H9 (cell line): ENCODE results near the gene CNNM3. TPM values are rescaled to one million over a fixed set of nuclear protein-coding genes. Genes with fewer than 3 reads are reported as not detected.

ENCODE experiments used
- DNase-seq: peaks from one replicate; pipeline ENCODE4 v3.0.0-alpha.2; 2017
- H2AFZ ChIP-seq: one replicate; pipeline ENCODE4 v1.6.1; 2013; ENCODE audit warnings: mild to moderate bottlenecking, low read length, control low read depth, moderate library complexity
- H2AK5ac ChIP-seq: 2 replicates; pipeline ENCODE4 v1.6.1; 2013; ENCODE audit warnings: low read length, control low read depth, mixed read lengths; ENCODE audit not compliant: insufficient read length
- H2BK120ac ChIP-seq: one replicate; pipeline ENCODE4 v1.6.1; 2013; ENCODE audit warnings: low read depth, mild to moderate bottlenecking, low read length, control low read depth, inconsistent platforms; ENCODE audit not compliant: poor library complexity, severe bottlenecking
- H2BK12ac ChIP-seq: 2 replicates; pipeline ENCODE4 v1.6.1; 2013; ENCODE audit warnings: low read length, control low read depth, mixed read lengths, low read depth; ENCODE audit not compliant: insufficient read length
- H2BK15ac ChIP-seq: 2 replicates; pipeline ENCODE4 v1.6.1; 2013; ENCODE audit warnings: low read depth, low read length, control low read depth
- H2BK20ac ChIP-seq: one replicate; pipeline ENCODE4 v1.6.1; 2013; ENCODE audit warnings: low read depth, mild to moderate bottlenecking, low read length, control low read depth, inconsistent platforms; ENCODE audit not compliant: poor library complexity, severe bottlenecking
- H2BK5ac ChIP-seq: 2 replicates; pipeline ENCODE4 v1.6.1; 2013; ENCODE audit warnings: low read length, control low read depth, mixed read lengths; ENCODE audit not compliant: insufficient read length
- H3K14ac ChIP-seq: 2 replicates; pipeline ENCODE4 v1.6.1; 2013; ENCODE audit warnings: low read length, control low read depth; ENCODE audit not compliant: insufficient read depth
- H3K18ac ChIP-seq: 2 replicates; pipeline ENCODE4 v1.6.1; 2013; ENCODE audit warnings: low read depth, mild to moderate bottlenecking, mixed read lengths, low read length, control low read depth; ENCODE audit not compliant: insufficient read length
- H3K23ac ChIP-seq: 2 replicates; pipeline ENCODE4 v1.6.1; 2013; ENCODE audit warnings: low read length, control low read depth, mixed read lengths, low read depth; ENCODE audit not compliant: insufficient read length
- H3K23me2 ChIP-seq: 2 replicates; pipeline ENCODE4 v1.6.1; 2013; ENCODE audit warnings: low read depth, mild to moderate bottlenecking, mixed read lengths, low read length, control low read depth; ENCODE audit not compliant: insufficient read length, poor library complexity, severe bottlenecking
- H3K27ac ChIP-seq: 2 replicates; pipeline ENCODE4 v1.5.1; 2013; ENCODE audit warnings: low read length, control low read depth, mixed read lengths, low read depth; ENCODE audit not compliant: insufficient read length
- H3K27me3 ChIP-seq: 2 replicates; pipeline ENCODE4 v1.6.1; 2013; ENCODE audit warnings: low read length, control low read depth, inconsistent platforms; ENCODE audit not compliant: insufficient read depth
- H3K4ac ChIP-seq: 2 replicates; pipeline ENCODE4 v1.6.1; 2013; ENCODE audit warnings: low read depth, mild to moderate bottlenecking, control low read depth, inconsistent platforms, low read length, moderate library complexity
- H3K4me1 ChIP-seq: 2 replicates; pipeline ENCODE4 v1.6.1; 2013; ENCODE audit warnings: low read length, control low read depth, inconsistent platforms; ENCODE audit not compliant: insufficient read depth
- H3K4me2 ChIP-seq: 2 replicates; pipeline ENCODE4 v1.6.1; 2013; ENCODE audit warnings: low read length, control low read depth, mixed read lengths; ENCODE audit not compliant: insufficient read length, insufficient read depth
- H3K56ac ChIP-seq: 2 replicates; pipeline ENCODE4 v1.6.1; 2013; ENCODE audit warnings: low read depth, mild to moderate bottlenecking, mixed read lengths, low read length, control low read depth; ENCODE audit not compliant: insufficient read length
- H3K79me1 ChIP-seq: 2 replicates; pipeline ENCODE4 v1.6.1; 2013; ENCODE audit warnings: low read depth, mild to moderate bottlenecking, moderate library complexity, low read length, control low read depth, inconsistent platforms; ENCODE audit not compliant: insufficient read depth, poor library complexity, severe bottlenecking
- H3K79me2 ChIP-seq: 2 replicates; pipeline ENCODE4 v1.6.1; 2013; ENCODE audit warnings: low read length, control low read depth, inconsistent platforms; ENCODE audit not compliant: insufficient read depth
- H3K9ac ChIP-seq: 2 replicates; pipeline ENCODE4 v1.6.1; 2013; ENCODE audit warnings: low read length, control low read depth, mixed read lengths; ENCODE audit not compliant: insufficient read length; ENCODE audit errors: extremely low read depth
- H3K9me3 ChIP-seq: one replicate; pipeline ENCODE4 v1.6.1; 2013; ENCODE audit warnings: low read depth, low read length, inconsistent platforms; ENCODE audit not compliant: control insufficient read depth
- H3T11ph ChIP-seq: one replicate; pipeline ENCODE4 v1.6.1; 2013; ENCODE audit warnings: mild to moderate bottlenecking, low read length, control low read depth, inconsistent platforms
- H4K20me1 ChIP-seq: one replicate; pipeline ENCODE4 v1.6.1; 2013; ENCODE audit not compliant: control insufficient read depth, insufficient read length, insufficient read depth
- H4K5ac ChIP-seq: 2 replicates; pipeline ENCODE4 v1.6.1; 2013; ENCODE audit warnings: low read depth, mild to moderate bottlenecking, mixed read lengths, low read length, control low read depth; ENCODE audit not compliant: insufficient read length
- H4K8ac ChIP-seq: replicated peaks from 2 replicates; pipeline ENCODE4 v1.6.1; 2013; ENCODE audit warnings: low read length, control low read depth, mixed read lengths, low read depth; ENCODE audit not compliant: insufficient read length
- H4K91ac ChIP-seq: 2 replicates; pipeline ENCODE4 v1.6.1; 2013; ENCODE audit warnings: low read depth, mild to moderate bottlenecking, moderate library complexity, mixed read lengths, low read length, control low read depth; ENCODE audit not compliant: insufficient read length
- H3K27ac Mint-ChIP-seq, 3 experiments: 2 replicates in 2 of 3; 3 replicates in 1 of 3; pipeline ENCODE4 v1.8.0; 2020 to 2021; ENCODE audit warnings: mixed read lengths in 3 of 3, mild to moderate bottlenecking in 1 of 3, moderate library complexity in 1 of 3
- H3K27me3 Mint-ChIP-seq: 2 replicates; pipeline ENCODE4 v1.8.0; 2021; ENCODE audit warnings: low read depth, mild to moderate bottlenecking, moderate library complexity, mixed read lengths
- H3K36me3 Mint-ChIP-seq, 3 experiments: 2 replicates in 2 of 3; 3 replicates in 1 of 3; pipeline ENCODE4 v1.8.0; 2020 to 2021; ENCODE audit warnings: low read depth in 3 of 3, mixed read lengths in 3 of 3; ENCODE audit not compliant: insufficient read depth in 1 of 3
- H3K4me1 Mint-ChIP-seq, 2 experiments: 2 replicates each; pipeline ENCODE4 v1.8.0; 2020; ENCODE audit warnings: mixed read lengths in 2 of 2
- H3K4me3 Mint-ChIP-seq, 2 experiments: 2 replicates in 1 of 2; 3 replicates in 1 of 2; pipeline ENCODE4 v1.8.0; 2020 to 2021; ENCODE audit warnings: mild to moderate bottlenecking in 2 of 2, mixed read lengths in 2 of 2, moderate library complexity in 1 of 2
- H3K9me3 Mint-ChIP-seq, 2 experiments: 2 replicates in 1 of 2; 3 replicates in 1 of 2; pipeline ENCODE4 v1.8.0; 2020; ENCODE audit warnings: mild to moderate bottlenecking in 2 of 2, mixed read lengths in 2 of 2, moderate library complexity in 1 of 2
- WGBS: extraction: QIAGEN DNeasy Blood & Tissue Kit; methylation state at CpG from one replicate; pipeline ENCODE4 v1.1.7; 2013; ENCODE audit warnings: missing lambda C conversion rate, low lambda C conversion rate, mixed read lengths; ENCODE audit not compliant: insufficient read length; ENCODE audit errors: extremely low coverage; 5-methylcytosine and 5-hydroxymethylcytosine counted together
- total RNA-seq: library from RNA; stranded (reverse); gene quantifications from 2 replicates; pipeline ENCODE4 v1.2.1, GENCODE V29; 2021
- TF ChIP-seq, protein P1 (sequence below): fragments of 200-600 bp; sonication (generic); conservative IDR thresholded peaks from 3 replicates; pipeline ENCODE4 v1.8.0; 2021; ENCODE audit warnings: antibody characterized with exemption, mild to moderate bottlenecking

The CNNM3 gene
- total RNA-seq, 1 experiment from 2014 or later: 25.0 TPM

DNA sequence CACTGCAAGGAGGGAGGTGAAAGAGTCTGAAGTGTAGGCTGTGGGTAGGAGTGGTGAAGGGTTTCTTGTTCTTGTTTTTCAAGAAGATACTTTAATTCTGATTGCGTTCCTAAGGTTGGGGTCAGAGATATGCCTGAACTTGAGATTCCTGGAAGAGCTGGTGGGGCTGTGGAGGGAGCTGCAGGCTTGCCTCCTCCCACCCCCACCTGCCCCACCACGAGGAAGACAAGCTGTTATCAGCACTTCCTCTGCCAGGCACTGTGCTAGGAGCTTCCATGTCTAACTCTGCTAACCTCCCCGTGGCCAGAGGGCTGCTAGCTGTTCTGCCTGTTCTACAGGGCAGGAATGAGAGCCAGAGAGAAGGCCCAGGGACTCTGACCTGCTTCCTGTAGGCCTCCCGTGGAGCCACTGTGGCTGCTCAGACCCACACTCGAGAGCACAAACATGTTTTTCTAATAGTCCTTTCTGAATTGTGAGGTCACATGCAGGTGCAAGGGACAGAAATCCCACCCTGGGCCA, 14.0 kb downstream of the CNNM3 start:
- H3K14ac ChIP-seq: no peak overlapping the region
- no peak overlapping the region for H4K5ac ChIP-seq
- Mint-ChIP-seq H3K27ac (peak overlapping the region in 1 of 3 experiments; percentile 14; a peak in 1 of 7 replicates), H3K9me3 (no peaks in the 10 kb centered on the region), H3K4me3 (no peak overlapping the region), H3K4me1 (peaks cover 21 to 22% of the 10 kb centered on the region in 2 experiments), H3K36me3 (peaks cover 36 to 81% (median 76%) of the 10 kb centered on the region in 3 experiments), H3K27me3 (no peaks in the 10 kb centered on the region)
- TF ChIP-seq, protein P1, sequence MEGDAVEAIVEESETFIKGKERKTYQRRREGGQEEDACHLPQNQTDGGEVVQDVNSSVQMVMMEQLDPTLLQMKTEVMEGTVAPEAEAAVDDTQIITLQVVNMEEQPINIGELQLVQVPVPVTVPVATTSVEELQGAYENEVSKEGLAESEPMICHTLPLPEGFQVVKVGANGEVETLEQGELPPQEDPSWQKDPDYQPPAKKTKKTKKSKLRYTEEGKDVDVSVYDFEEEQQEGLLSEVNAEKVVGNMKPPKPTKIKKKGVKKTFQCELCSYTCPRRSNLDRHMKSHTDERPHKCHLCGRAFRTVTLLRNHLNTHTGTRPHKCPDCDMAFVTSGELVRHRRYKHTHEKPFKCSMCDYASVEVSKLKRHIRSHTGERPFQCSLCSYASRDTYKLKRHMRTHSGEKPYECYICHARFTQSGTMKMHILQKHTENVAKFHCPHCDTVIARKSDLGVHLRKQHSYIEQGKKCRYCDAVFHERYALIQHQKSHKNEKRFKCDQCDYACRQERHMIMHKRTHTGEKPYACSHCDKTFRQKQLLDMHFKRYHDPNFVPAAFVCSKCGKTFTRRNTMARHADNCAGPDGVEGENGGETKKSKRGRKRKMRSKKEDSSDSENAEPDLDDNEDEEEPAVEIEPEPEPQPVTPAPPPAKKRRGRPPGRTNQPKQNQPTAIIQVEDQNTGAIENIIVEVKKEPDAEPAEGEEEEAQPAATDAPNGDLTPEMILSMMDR: no peak
- H3T11ph ChIP-seq: no peak overlapping the region
- H3K18ac ChIP-seq: no peak overlapping the region
- no peaks in the 10 kb centered on the region for H3K23me2 ChIP-seq
- no CpG with 5 or more reads among the region's 5 CpGs for WGBS
- no peak overlapping the region for H2BK12ac ChIP-seq
- no peaks in the 10 kb centered on the region for H3K9me3 ChIP-seq
- H4K8ac ChIP-seq: no peak overlapping the region
- H3K27me3 ChIP-seq: no peaks in the 10 kb centered on the region
- H3K4ac ChIP-seq: no peak overlapping the region
- H3K23ac ChIP-seq: no peak overlapping the region
- no peak overlapping the region for H3K56ac ChIP-seq
- H2AFZ ChIP-seq: no peak overlapping the region
- no peaks in the 10 kb centered on the region for H3K79me2 ChIP-seq
- H2BK5ac ChIP-seq: no peak overlapping the region
- H3K79me1 ChIP-seq: no peaks in the 10 kb centered on the region
- no peak overlapping the region for H2BK120ac ChIP-seq
- no peak overlapping the region for H2BK20ac ChIP-seq
- no peaks in the 10 kb centered on the region for H4K20me1 ChIP-seq
- H2AK5ac ChIP-seq: no peak overlapping the region
- no peak overlapping the region for H3K27ac ChIP-seq
- no peak overlapping the region for H3K4me2 ChIP-seq
- no peak overlapping the region for H4K91ac ChIP-seq
- no peak overlapping the region for H3K9ac ChIP-seq
- no peak overlapping the region for H2BK15ac ChIP-seq
- H3K4me1 ChIP-seq: no peaks in the 10 kb centered on the region
- no peak for DNase-seq
